WI38 (cell line): ENCODE data around the gene SUV39H2.

ENCODE experiments used
- H3K4me3 ChIP-seq: 2 replicates; pipeline ENCODE4 v1.5.1; 2011; ENCODE audit warnings: low read depth, mild to moderate bottlenecking, control low read depth, low read length
- TF ChIP-seq, protein P1 (sequence below): IDR thresholded peaks from 2 replicates; pipeline ENCODE4 v1.5.1; 2012; ENCODE audit warnings: low read depth, mild to moderate bottlenecking, control low read depth, low read length

SUV39H2 gene

DNA sequence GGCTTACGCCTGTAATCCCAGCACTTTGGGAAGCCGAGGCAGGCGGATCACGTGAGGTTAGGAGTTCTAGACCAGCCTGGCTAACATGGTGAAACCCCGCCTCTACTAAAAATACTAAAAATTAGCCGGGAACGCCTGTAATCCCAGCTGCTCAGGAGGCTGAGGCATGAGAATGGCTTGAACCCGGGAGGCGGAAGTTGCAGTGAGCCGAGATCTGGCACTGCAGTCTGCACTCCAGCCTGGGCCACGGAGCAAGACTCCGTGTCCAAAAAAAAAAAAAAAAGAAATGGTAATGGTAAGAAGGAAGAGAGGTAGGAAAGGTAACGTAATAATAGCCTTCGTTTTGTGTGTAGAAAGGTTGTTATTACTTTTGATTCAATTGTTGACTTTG lies 39.4 kb upstream of the SUV39H2 start:
- peak overlapping the region; percentile 97 for H3K4me3 ChIP-seq
- TF ChIP-seq, protein P1, sequence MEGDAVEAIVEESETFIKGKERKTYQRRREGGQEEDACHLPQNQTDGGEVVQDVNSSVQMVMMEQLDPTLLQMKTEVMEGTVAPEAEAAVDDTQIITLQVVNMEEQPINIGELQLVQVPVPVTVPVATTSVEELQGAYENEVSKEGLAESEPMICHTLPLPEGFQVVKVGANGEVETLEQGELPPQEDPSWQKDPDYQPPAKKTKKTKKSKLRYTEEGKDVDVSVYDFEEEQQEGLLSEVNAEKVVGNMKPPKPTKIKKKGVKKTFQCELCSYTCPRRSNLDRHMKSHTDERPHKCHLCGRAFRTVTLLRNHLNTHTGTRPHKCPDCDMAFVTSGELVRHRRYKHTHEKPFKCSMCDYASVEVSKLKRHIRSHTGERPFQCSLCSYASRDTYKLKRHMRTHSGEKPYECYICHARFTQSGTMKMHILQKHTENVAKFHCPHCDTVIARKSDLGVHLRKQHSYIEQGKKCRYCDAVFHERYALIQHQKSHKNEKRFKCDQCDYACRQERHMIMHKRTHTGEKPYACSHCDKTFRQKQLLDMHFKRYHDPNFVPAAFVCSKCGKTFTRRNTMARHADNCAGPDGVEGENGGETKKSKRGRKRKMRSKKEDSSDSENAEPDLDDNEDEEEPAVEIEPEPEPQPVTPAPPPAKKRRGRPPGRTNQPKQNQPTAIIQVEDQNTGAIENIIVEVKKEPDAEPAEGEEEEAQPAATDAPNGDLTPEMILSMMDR = no peak

DNA sequence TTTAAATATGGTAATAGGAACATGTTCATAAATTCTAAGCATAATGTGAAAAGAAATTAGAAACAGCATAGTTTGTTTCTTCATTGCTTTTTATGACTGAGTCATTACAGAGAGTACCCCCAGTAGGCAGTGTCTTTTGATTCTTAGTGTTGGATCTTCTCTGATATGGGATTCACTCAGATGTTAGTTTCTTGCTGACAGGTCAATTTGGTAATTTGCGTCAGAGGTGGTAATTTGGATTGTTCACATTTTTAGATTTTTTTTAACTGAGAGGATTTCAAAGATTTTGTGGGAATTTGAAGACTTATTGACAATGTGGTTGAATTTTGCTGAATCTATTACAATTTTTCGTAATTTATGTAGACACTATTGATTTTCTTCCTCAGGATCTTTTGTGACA lies 38.5 kb upstream of the SUV39H2 start:
- TF ChIP-seq, protein P1 = no peak
- no peak overlapping the region for H3K4me3 ChIP-seq

DNA sequence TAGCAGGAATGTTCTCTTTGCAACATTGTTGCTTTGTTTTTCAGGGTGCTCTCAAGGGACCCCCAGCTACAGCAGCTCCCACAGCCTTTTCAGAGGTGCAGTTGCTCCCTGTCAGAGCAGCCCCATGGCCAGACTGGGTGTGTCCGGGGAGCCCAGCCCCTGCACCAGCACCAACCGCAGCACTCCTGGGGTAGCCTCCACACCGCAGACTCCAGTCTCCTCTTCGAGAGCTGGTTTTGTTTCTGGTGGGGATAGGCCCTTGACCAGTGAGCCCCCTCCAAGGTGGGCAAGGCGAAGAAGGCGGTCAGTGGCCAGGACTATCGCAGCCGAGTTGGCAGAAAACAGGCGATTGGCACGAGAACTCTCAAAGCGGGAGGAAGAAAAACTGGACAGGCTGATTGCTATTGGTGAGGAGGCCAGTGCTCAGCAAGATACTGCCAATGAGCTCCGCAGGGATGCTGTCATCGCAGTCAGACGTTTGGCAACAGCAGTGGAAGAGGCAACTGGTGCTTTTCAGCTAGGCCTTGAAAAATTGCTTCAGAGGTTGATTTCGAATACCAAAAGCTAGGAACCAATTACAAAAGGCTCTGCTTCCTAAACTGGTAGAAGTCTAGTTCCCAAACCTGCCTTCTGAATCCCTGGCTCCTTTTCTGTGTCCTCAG lies 35.2 kb upstream of the SUV39H2 start:
- TF ChIP-seq, protein P1 = no peak
- no peak overlapping the region for H3K4me3 ChIP-seq

DNA sequence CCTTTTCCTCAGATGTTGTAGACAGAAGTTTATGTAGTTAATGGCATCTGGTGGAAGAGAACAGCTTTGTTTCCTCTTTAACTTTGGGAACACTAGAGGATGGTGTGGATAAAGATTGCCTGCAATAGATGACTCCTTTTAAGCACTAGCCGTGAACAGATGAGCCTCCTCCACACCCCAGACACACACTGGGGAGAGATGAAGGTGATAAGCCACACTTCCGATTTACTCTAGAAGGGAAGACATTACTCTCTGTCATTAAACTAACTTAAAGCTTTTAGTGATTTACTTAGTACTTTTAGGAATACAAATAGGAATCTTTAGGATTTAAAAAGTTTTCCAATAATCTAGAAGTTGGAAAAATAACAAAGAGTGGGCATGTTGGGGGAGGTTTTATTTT lies 33.7 kb upstream of the SUV39H2 start:
- no peak overlapping the region for H3K4me3 ChIP-seq
- TF ChIP-seq, protein P1 = no peak

DNA sequence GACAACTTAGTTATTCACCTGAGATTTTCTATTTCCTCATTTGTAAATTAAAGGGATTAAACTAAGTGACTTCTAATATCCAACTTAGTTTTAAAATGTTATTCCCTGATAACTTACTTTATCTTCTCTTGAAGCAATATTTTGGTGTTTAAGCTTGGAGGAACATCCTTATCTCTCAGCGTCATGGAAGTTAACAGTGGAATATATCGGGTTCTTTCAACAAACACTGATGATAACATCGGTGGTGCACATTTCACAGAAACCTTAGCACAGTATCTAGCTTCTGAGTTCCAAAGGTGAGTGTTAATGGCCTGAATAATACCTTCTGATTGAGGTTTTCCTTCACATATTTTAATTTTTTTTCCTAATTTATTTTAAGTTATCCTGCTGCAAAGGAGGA lies 26.4 kb upstream of the SUV39H2 start:
- H3K4me3 ChIP-seq = no peak overlapping the region
- TF ChIP-seq, protein P1 = no peak

DNA sequence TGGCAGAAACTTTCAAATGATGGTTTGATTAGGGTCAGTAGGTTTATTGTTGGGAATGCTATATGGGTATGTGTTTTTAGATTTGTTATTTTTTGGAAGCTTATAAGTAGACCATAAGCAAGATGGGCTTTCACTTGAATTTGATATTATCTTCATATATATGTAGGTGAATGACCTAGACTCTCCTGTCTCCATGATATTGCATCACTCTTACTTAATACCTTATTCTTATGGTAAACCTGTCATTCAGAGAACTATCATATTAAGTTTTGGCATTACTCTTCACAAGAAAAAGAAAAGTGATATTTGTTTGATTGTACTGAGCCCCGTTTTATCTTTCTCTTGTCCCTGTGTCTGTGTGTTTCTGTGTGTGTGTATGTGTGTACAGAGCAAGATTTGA lies 23.2 kb upstream of the SUV39H2 start:
- TF ChIP-seq, protein P1 = no peak
- no peak overlapping the region for H3K4me3 ChIP-seq

DNA sequence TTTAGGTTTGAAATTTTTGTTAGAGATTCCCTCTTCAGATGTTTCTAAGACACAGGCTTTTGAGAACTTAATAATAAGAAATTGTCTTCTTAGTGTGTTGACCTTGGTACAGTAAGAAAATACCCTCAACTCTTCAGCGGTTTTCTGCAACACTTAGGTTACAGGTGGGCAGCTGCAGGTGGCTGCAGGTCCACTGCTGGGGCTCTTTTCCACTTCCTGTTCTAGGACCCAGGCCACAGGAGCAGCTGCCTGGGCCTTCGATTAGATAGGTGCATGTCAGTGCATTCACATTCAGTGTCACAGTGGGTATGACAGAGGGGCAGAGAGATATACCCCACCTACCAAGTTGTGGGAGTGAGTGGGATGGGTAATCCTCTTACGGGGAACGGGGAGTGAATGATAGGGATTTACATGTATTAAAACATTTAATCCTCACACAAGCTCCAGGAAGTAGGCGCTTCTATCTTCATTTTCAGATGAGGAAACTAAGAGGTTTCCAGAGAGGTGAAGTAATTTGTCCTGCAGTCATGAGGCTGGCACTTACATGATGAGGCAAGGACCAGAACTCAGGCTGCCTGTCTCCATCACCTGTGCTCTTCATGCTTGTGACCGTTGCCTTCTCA lies 20.2 kb upstream of the SUV39H2 start:
- TF ChIP-seq, protein P1 = no peak

More for the DNA sequence above, 20.2 kb upstream of the SUV39H2 start:
- H3K4me3 ChIP-seq = no peak overlapping the region
